Sigmoid colon (tissue), 7 donors: ENCODE data around the gene BANP. TPM values are rescaled to one million over a fixed set of nuclear protein-coding genes. Genes with fewer than 3 reads are reported as not detected.

Experiments used
- DNase-seq: peaks from one replicate; pipeline ENCODE4 v3.0.0-alpha.2; 2019
- H3K27ac ChIP-seq, 4 donors: fragments of 200-600 bp; sonication (generic); one replicate each; pipeline ENCODE4 v1.5.1; 2016 to 2019; ENCODE audit warnings: mild to moderate bottlenecking in 1 of 4
- H3K27me3 ChIP-seq, 3 donors: fragments of 200-600 bp; sonication (generic); one replicate each; pipeline ENCODE4 v1.5.1; 2019; ENCODE audit warnings: mild to moderate bottlenecking in 1 of 3
- H3K36me3 ChIP-seq, 4 donors: fragments of 200-600 bp; sonication (generic); one replicate each; pipeline ENCODE4 v1.5.1; 2016 to 2019
- H3K4me1 ChIP-seq, 4 donors: fragments of 200-600 bp; sonication (generic); one replicate each; pipeline ENCODE4 v1.5.1; 2017 to 2019
- H3K4me3 ChIP-seq, 4 donors: fragments of 200-600 bp; sonication (generic); one replicate each; pipeline ENCODE4 v1.5.1; 2017 to 2019; ENCODE audit warnings: mild to moderate bottlenecking in 2 of 4, moderate library complexity in 1 of 4
- H3K9me3 ChIP-seq, 4 donors: fragments of 200-600 bp in 3 of 4; sonication (generic) in 3 of 4; one replicate each; pipeline versions ENCODE4 v1.5.1 to v1.6.1; 2013 to 2019
- EP300 ChIP-seq, 4 donors: sonication (generic); formaldehyde crosslinking; IDR thresholded peaks; one replicate each; pipeline ENCODE4 v1.6.1; 2017; ENCODE audit warnings: antibody characterized with exemption in 4 of 4
- POLR2A ChIP-seq, 2 donors: fragments of 450-650 bp; IDR thresholded peaks; one replicate each; pipeline ENCODE4 v1.6.1; 2016; ENCODE audit warnings: antibody characterized with exemption in 2 of 2, mild to moderate bottlenecking in 2 of 2, moderate library complexity in 2 of 2
- POLR2AphosphoS5 ChIP-seq, 4 donors: sonication (generic); formaldehyde crosslinking; IDR thresholded peaks; one replicate each; pipeline ENCODE4 v1.6.1; 2017; ENCODE audit warnings: antibody characterized with exemption in 4 of 4
- WGBS, 2 donors: extraction: QIAGEN DNeasy Blood & Tissue Kit; methylation state at CpG; one replicate each; pipeline ENCODE4 v1.1.7; 2013; 5-methylcytosine and 5-hydroxymethylcytosine counted together
- intact Hi-C: fragments of 100-400 bp; cut with DNase I; formaldehyde crosslinking; loops from one replicate; pipeline ENCODE4 v1.15.1; 2023
- polyA plus RNA-seq, 3 donors: library from polyadenylated mRNA; stranded (reverse); fragments of 200-250 nt; gene quantifications; one replicate each; pipeline ENCODE4 v1.2.3, GENCODE V29; 2013
- total RNA-seq, 4 donors: library from RNA; depleted of rRNA; stranded (reverse); fragments of >200 nt; gene quantifications; one replicate each; pipeline ENCODE4 v1.1.0, GENCODE V29; 2016
- TF ChIP-seq, protein P1 (sequence below), 4 experiments: fragments of 450-650 bp in 3 of 4; fragments of 200-600 bp in 1 of 4; IDR thresholded peaks; one replicate each; pipeline ENCODE4 v1.5.1; 2016 to 2019; ENCODE audit warnings: antibody characterized with exemption in 4 of 4, mild to moderate bottlenecking in 3 of 4, moderate library complexity in 2 of 4
- donor health status: healthy with polysubstance abuse.
- donor health status: Bipolar disorder and iron deficiency.
- donor health status: healthy.

Gene BANP
- total and polyA plus RNA-seq, 7 donors, result 8.4 to 31.0 (median 17.4) TPM

- intact Hi-C loops, result loop anchor here (10.0 kb wide), 2 partner anchors 495 to 1255 kb away; partner anchors contain the start of genes ZFPM1 and ZNF778
- DNase-seq, result no peak
- Histone ChIP-seq H3K4me3 (no peak overlapping the region), H3K27ac (no peak overlapping the region), H3K4me1 (peaks cover 0 to 27% (median 12%) of the 10 kb centered on the region in 4 donors), H3K36me3 (peaks cover 0 to 7% (median 0%) of the 10 kb centered on the region in 4 donors), H3K27me3 (no peaks in the 10 kb centered on the region), H3K9me3 (no peaks in the 10 kb centered on the region)
- TF ChIP-seq, protein P1, sequence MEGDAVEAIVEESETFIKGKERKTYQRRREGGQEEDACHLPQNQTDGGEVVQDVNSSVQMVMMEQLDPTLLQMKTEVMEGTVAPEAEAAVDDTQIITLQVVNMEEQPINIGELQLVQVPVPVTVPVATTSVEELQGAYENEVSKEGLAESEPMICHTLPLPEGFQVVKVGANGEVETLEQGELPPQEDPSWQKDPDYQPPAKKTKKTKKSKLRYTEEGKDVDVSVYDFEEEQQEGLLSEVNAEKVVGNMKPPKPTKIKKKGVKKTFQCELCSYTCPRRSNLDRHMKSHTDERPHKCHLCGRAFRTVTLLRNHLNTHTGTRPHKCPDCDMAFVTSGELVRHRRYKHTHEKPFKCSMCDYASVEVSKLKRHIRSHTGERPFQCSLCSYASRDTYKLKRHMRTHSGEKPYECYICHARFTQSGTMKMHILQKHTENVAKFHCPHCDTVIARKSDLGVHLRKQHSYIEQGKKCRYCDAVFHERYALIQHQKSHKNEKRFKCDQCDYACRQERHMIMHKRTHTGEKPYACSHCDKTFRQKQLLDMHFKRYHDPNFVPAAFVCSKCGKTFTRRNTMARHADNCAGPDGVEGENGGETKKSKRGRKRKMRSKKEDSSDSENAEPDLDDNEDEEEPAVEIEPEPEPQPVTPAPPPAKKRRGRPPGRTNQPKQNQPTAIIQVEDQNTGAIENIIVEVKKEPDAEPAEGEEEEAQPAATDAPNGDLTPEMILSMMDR (IDR thresholded peaks at IDR 0.05), result no peak
- TF ChIP-seq POLR2AphosphoS5 (IDR thresholded peaks at IDR 0.05) (no peak), EP300 (IDR thresholded peaks at IDR 0.05) (no peak), POLR2A (IDR thresholded peaks at IDR 0.05) (no peak)
- WGBS, 2 donors, result 70 to 86% methylated on average over 23 of the region's 23 CpGs
These were observed 8.3 kb downstream of the BANP start for GRCh38 chr16:87959391-87959990.

- peaks cover 0 to 26% (median 9%) of the 10 kb centered on the region in 4 donors for H3K4me1 ChIP-seq
- intact Hi-C loops, result no loop called here
- 88 to 91% methylated on average over 5 of the region's 5 CpGs for WGBS, 2 donors
These were observed 9.1 kb downstream of the BANP start for GRCh38 chr16:87960296-87960695.

DNA sequence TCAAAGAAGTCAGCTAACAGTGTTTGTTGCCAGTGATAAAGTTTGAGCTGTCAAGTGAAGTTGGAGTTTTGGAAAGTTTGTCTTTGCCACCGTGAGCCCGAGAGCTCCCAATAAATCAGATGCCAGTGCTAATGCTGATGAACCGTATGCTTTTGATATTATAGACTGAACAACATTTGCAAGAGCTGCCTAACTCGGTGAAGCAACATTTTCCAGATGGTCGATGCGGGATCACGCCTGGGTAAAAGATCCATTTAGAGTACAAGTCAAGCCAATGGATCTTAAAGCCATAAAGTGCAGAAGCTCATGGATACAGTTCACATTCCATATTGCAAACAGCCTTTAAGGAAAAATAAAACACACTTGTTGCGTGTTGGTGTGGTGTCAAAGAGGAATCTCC, 9.6 kb downstream of the BANP start:
- no peak overlapping the region for H3K4me3 ChIP-seq
- no peak for DNase-seq
- H3K4me1 ChIP-seq, result peaks cover 0 to 26% (median 9%) of the 10 kb centered on the region in 4 donors
- H3K27me3 ChIP-seq, result no peaks in the 10 kb centered on the region
- no peak overlapping the region for H3K27ac ChIP-seq
- intact Hi-C loops, result no loop called here
- no peak for TF ChIP-seq POLR2A (IDR thresholded peaks at IDR 0.05)
- TF ChIP-seq EP300 (IDR thresholded peaks at IDR 0.05), result no peak
- no peak for TF ChIP-seq POLR2AphosphoS5 (IDR thresholded peaks at IDR 0.05)
- TF ChIP-seq, protein P1 (IDR thresholded peaks at IDR 0.05), result no peak
- 93 to 96% methylated on average over 8 of the region's 8 CpGs for WGBS, 2 donors
- H3K36me3 ChIP-seq, result peaks cover 0 to 7% (median 0%) of the 10 kb centered on the region in 4 donors
- H3K9me3 ChIP-seq, result no peaks in the 10 kb centered on the region

More at GRCh38 chr16:87960296-87960695, 9.1 kb downstream of the BANP start:
- Histone ChIP-seq H3K9me3 (no peaks in the 10 kb centered on the region), H3K27me3 (no peaks in the 10 kb centered on the region), H3K27ac (no peak overlapping the region), H3K36me3 (peaks cover 0 to 7% (median 0%) of the 10 kb centered on the region in 4 donors), H3K4me3 (no peak overlapping the region)
- TF ChIP-seq POLR2A (IDR thresholded peaks at IDR 0.05) (no peak), POLR2AphosphoS5 (IDR thresholded peaks at IDR 0.05) (no peak), EP300 (IDR thresholded peaks at IDR 0.05) (no peak)
- TF ChIP-seq, protein P1 (IDR thresholded peaks at IDR 0.05), result no peak
- DNase-seq, result no peak

DNA sequence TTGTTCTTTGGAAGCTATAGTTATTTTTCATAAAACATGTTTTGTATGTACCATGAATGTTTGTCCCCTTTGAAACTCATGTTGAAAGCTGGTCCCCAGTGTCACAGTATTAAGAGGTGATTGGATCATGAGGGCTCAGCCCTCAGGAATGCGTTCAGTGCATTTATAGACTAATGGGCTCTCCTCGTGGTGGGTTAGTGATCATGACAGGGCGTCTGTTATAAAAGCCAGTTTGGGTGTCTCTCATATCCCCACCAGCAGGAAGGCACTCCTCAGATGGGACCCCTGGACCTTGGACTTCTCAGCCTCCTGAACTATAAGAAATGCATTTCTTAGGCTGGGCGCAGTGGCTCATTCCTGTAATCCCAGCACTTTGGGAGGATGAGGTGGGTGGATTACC, 10.4 kb downstream of the BANP start:
- Histone ChIP-seq H3K4me1 (peaks cover 0 to 26% (median 12%) of the 10 kb centered on the region in 4 donors), H3K27ac (no peak overlapping the region)
- 74 to 76% methylated on average over 4 of the region's 4 CpGs for WGBS, 2 donors

GRCh38 chr16:87963400-87963799, 12.2 kb downstream of the BANP start:
- intact Hi-C loops, result no loop called here
- Histone ChIP-seq H3K27ac (peak overlapping the region in 1 of 4 donors; percentile 16), H3K36me3 (no peaks in the 10 kb centered on the region), H3K27me3 (no peaks in the 10 kb centered on the region), H3K9me3 (no peaks in the 10 kb centered on the region), H3K4me1 (peaks cover 0 to 25% (median 17%) of the 10 kb centered on the region in 4 donors), H3K4me3 (no peak overlapping the region)
- no peak for DNase-seq
- WGBS, 2 donors, result 55 to 88% methylated on average over 9 of the region's 9 CpGs
- TF ChIP-seq POLR2AphosphoS5 (IDR thresholded peaks at IDR 0.05), result peak in 1 of 4 donors; percentile 12
- TF ChIP-seq, protein P1 (IDR thresholded peaks at IDR 0.05), result no peak

More for the DNA sequence above, 10.4 kb downstream of the BANP start:
- no peaks in the 10 kb centered on the region for H3K9me3 ChIP-seq
- H3K4me3 ChIP-seq, result no peak overlapping the region
- no peak for DNase-seq
- intact Hi-C loops, result no loop called here
- no peak for TF ChIP-seq EP300 (IDR thresholded peaks at IDR 0.05)
- TF ChIP-seq POLR2AphosphoS5 (IDR thresholded peaks at IDR 0.05), result no peak
- TF ChIP-seq POLR2A (IDR thresholded peaks at IDR 0.05), result no peak
- H3K36me3 ChIP-seq, result peaks cover 0 to 7% (median 0%) of the 10 kb centered on the region in 4 donors
- no peaks in the 10 kb centered on the region for H3K27me3 ChIP-seq
